OCI-LY3 (cell line): ENCODE results near the gene SRPX2.

Source experiments
- H2AFZ ChIP-seq: fragments of 200-600, 300-600 bp; shearing (Covaris generic); 2 replicates; pipeline ENCODE4 v1.6.0; 2014; ENCODE audit warnings: antibody characterized with exemption, low read depth, low read length
- H3K27ac ChIP-seq: fragments of 200-600, 300-600 bp; sonication (generic); 2 replicates; pipeline ENCODE4 v1.5.1; 2014; ENCODE audit warnings: mild to moderate bottlenecking, low read length, moderate library complexity, mixed read lengths
- H3K27me3 ChIP-seq: fragments of 200-600, 300-600 bp; sonication (generic); 2 replicates; pipeline ENCODE4 v1.6.1; 2014; ENCODE audit warnings: low read depth, low read length, mixed read lengths
- H3K36me3 ChIP-seq: fragments of 200-600, 300-600 bp; sonication (generic); replicated peaks from 2 replicates; pipeline ENCODE3; 2014; ENCODE audit warnings: low read depth, low read length, mixed read lengths
- H3K4me1 ChIP-seq: fragments of 300-600, 200-600 bp; sonication (generic); 2 replicates; pipeline ENCODE4 v1.6.1; 2014; ENCODE audit warnings: low read length, mixed read lengths
- H3K4me2 ChIP-seq: fragments of 200-600, 300-600 bp; sonication (generic); 2 replicates; pipeline ENCODE4 v1.6.1; 2014; ENCODE audit warnings: low read length, mixed read lengths
- H3K4me3 ChIP-seq: fragments of 300-600, 200-600 bp; sonication (generic); 2 replicates; pipeline ENCODE4 v1.5.1; 2014; ENCODE audit warnings: antibody characterized with exemption, mild to moderate bottlenecking, low read length, moderate library complexity
- H3K79me2 ChIP-seq: fragments of 300-600, 200-600 bp; shearing (Covaris generic); 2 replicates; pipeline ENCODE4 v1.6.1; 2014; ENCODE audit warnings: mild to moderate bottlenecking, low read length, mixed read lengths
- H3K9ac ChIP-seq: fragments of 300-600, 200-600 bp; shearing (Covaris generic); 2 replicates; pipeline ENCODE4 v1.6.0; 2014; ENCODE audit warnings: mild to moderate bottlenecking, low read length, moderate library complexity
- H3K9me3 ChIP-seq: fragments of 200-600, 300-600 bp; shearing (Covaris generic); 2 replicates; pipeline ENCODE4 v1.6.1; 2014; ENCODE audit warnings: low read length, mixed read lengths; ENCODE audit not compliant: insufficient read depth
- H4K20me1 ChIP-seq: fragments of 200-600, 300-600 bp; sonication (generic); 2 replicates; pipeline ENCODE4 v1.6.1; 2016; ENCODE audit warnings: low read length, mixed read lengths; ENCODE audit not compliant: insufficient read depth
- CTCF ChIP-seq: fragments of 200-600, 300-600 bp; sonication (generic); IDR thresholded peaks from 2 replicates; pipeline ENCODE4 v1.5.1; 2014; ENCODE audit warnings: antibody characterized with exemption, low read length, low read depth
- EZH2phosphoT487 ChIP-seq: fragments of 200-600 bp; shearing (Covaris generic); IDR thresholded peaks from 2 replicates; pipeline ENCODE4 v1.6.1; 2018; ENCODE audit warnings: antibody characterized with exemption, mixed run types, low read depth

Gene SRPX2

GRCh38 chrX:100687546-100687945 is 43.5 kb downstream of the SRPX2 start:
- Histone ChIP-seq H3K4me1 (peaks cover 11% of the 10 kb centered on the region), H3K27ac (no peak overlapping the region), H4K20me1 (no peaks in the 10 kb centered on the region), H3K36me3 (no peaks in the 10 kb centered on the region), H3K27me3 (peaks cover 3% of the 10 kb centered on the region; the same call in 1 of the 2 replicates), H3K9me3 (no peaks in the 10 kb centered on the region), H2AFZ (0 out of 2 replicates have a peak overlapping the region, but pooled peaks have one; percentile 46), H3K4me2 (peak overlapping the region; percentile 9), H3K9ac (no peak overlapping the region), H3K4me3 (no peak overlapping the region), H3K79me2 (no peaks in the 10 kb centered on the region)
- TF ChIP-seq CTCF (no peak), EZH2phosphoT487 (no peak)

GRCh38 chrX:100695302-100695701 is 51.3 kb downstream of the SRPX2 start:
- H4K20me1 ChIP-seq = no peaks in the 10 kb centered on the region
- H3K9me3 ChIP-seq = no peaks in the 10 kb centered on the region
- no peaks in the 10 kb centered on the region for H3K79me2 ChIP-seq
- peaks cover 24% of the 10 kb centered on the region for H3K27me3 ChIP-seq
- no peak overlapping the region for H2AFZ ChIP-seq
- H3K36me3 ChIP-seq = no peaks in the 10 kb centered on the region
- peaks cover 44% of the 10 kb centered on the region for H3K4me1 ChIP-seq
- no peak overlapping the region for H3K4me3 ChIP-seq
- no peak overlapping the region for H3K4me2 ChIP-seq
- TF ChIP-seq CTCF (no peak), EZH2phosphoT487 (no peak)
- no peak overlapping the region for H3K9ac ChIP-seq
- H3K27ac ChIP-seq = no peak overlapping the region

DNA sequence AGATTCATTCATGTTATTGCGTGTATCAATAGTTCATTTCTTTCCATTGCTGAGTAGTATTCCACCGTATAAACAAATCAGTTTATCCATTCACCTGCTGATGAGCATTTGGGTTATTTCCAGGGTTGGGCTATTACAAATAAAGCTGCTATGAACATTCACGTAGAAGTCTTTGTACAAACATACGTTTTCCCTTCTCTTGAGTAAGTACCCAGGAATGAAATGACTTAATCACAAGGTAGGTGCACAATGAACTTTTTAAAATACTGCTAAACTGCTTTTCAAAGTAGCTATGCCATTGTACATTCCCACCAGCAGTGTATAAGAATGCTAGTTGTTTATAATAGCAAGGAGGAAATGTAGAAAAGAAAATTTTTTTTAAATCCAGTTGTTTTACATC is 52.0 kb downstream of the SRPX2 start:
- H3K4me1 ChIP-seq = peaks cover 51% of the 10 kb centered on the region
- no peak for TF ChIP-seq CTCF
- TF ChIP-seq EZH2phosphoT487 = no peak
- H3K9ac ChIP-seq = no peak overlapping the region
- no peak overlapping the region for H3K4me3 ChIP-seq
- H3K79me2 ChIP-seq = no peaks in the 10 kb centered on the region
- H3K9me3 ChIP-seq = no peaks in the 10 kb centered on the region
- H3K36me3 ChIP-seq = no peaks in the 10 kb centered on the region
- H2AFZ ChIP-seq = no peak overlapping the region
- peaks cover 21% of the 10 kb centered on the region for H3K27me3 ChIP-seq
- no peak overlapping the region; the same call in 1 of the 2 replicates for H3K4me2 ChIP-seq
- H3K27ac ChIP-seq = no peak overlapping the region
- H4K20me1 ChIP-seq = no peaks in the 10 kb centered on the region

- H4K20me1 ChIP-seq = no peaks in the 10 kb centered on the region
- peaks cover 57% of the 10 kb centered on the region for H3K4me1 ChIP-seq
- peaks cover 21% of the 10 kb centered on the region for H3K27me3 ChIP-seq
- no peak overlapping the region for H3K27ac ChIP-seq
- no peak for TF ChIP-seq EZH2phosphoT487
- no peak for TF ChIP-seq CTCF
- H3K9me3 ChIP-seq = no peaks in the 10 kb centered on the region
- H3K4me2 ChIP-seq = peak overlapping the region; percentile 28
- no peak overlapping the region for H3K4me3 ChIP-seq
- no peak overlapping the region for H2AFZ ChIP-seq
- no peaks in the 10 kb centered on the region for H3K79me2 ChIP-seq
- H3K9ac ChIP-seq = no peak overlapping the region
- peaks cover under 1% of the 10 kb centered on the region for H3K36me3 ChIP-seq
Observed at GRCh38 chrX:100696699-100697351, 52.8 kb downstream of the SRPX2 start.
